Activated CD4-positive, alpha-beta T cell treated with anti-CD3 and anti-CD28 coated beads, Interleukin-2, amount 10 ng/mL, durations not matched to agents 7 days and 5 days (primary cell): Measurements from ENCODE around the gene ABCA4. TPM values are rescaled to one million over a fixed set of nuclear protein-coding genes. Genes with fewer than 3 reads are reported as not detected.

Experiments
- CTCF ChIA-PET: fragments of 350-600 bp; sonication (Branson Sonifier 250); formaldehyde crosslinking; loops from one replicate; lab custom pipeline; 2021; ENCODE audit warnings: antibody characterized with exemption; lab: Charles Lee
- POLR2A ChIA-PET: fragments of 350-600 bp; sonication (Branson Sonifier 250); formaldehyde crosslinking; loops from one replicate; lab custom pipeline; 2021; ENCODE audit warnings: antibody characterized with exemption; lab: Charles Lee
- DNase-seq: peaks from one replicate; pipeline ENCODE4 v3.0.0-alpha.2; 2020
- H3K27ac Mint-ChIP-seq: one replicate; pipeline ENCODE4 v1.8.0; 2021; ENCODE audit warnings: mild to moderate bottlenecking, moderate library complexity, mixed read lengths
- H3K27me3 Mint-ChIP-seq: one replicate; pipeline ENCODE4 v1.8.0; 2021; ENCODE audit warnings: mixed read lengths
- H3K36me3 Mint-ChIP-seq: one replicate; pipeline ENCODE4 v1.8.0; 2021; ENCODE audit warnings: low read depth, mixed read lengths
- H3K4me1 Mint-ChIP-seq: one replicate; pipeline ENCODE4 v1.8.0; 2021; ENCODE audit warnings: mixed read lengths
- H3K4me3 Mint-ChIP-seq: one replicate; pipeline ENCODE4 v1.8.0; 2021; ENCODE audit warnings: mild to moderate bottlenecking, moderate library complexity, mixed read lengths
- H3K9me3 Mint-ChIP-seq: one replicate; pipeline ENCODE4 v1.8.0; 2021; ENCODE audit warnings: mixed read lengths
- total RNA-seq, 2 experiments: library from RNA; stranded (reverse); gene quantifications; one replicate each; pipeline ENCODE4 v1.2.3, GENCODE V29; 2021

The ABCA4 gene
- total RNA-seq, 2 experiments from 2014 or later = not detected

DNA sequence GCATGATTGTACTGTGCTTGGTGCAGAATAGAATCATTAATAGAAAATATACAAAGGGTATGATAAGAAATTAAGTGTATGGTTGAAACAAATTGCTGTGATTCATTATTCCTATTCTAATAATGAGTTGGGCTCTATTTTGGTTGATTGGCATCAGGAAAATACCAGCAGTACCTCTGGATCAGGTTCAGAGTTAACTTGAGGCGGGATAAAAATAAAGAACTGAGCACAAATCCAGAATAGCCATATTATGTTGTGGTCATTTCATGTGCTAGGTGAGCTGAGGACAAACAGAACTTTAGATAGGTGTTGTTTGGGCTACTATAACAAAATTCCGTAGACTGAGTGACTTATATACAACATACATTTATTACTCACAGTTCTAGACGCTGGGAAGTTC is 151.1 kb downstream of the ABCA4 start:
- POLR2A ChIA-PET = no interaction called here
- no peak for DNase-seq
- H3K27ac Mint-ChIP-seq = no peak overlapping the region
- no peaks in the 10 kb centered on the region for H3K36me3 Mint-ChIP-seq
- H3K9me3 Mint-ChIP-seq = no peaks in the 10 kb centered on the region
- no peaks in the 10 kb centered on the region for H3K4me1 Mint-ChIP-seq
- H3K4me3 Mint-ChIP-seq = no peak overlapping the region
- no peaks in the 10 kb centered on the region for H3K27me3 Mint-ChIP-seq
- CTCF ChIA-PET = no interaction called here

DNA sequence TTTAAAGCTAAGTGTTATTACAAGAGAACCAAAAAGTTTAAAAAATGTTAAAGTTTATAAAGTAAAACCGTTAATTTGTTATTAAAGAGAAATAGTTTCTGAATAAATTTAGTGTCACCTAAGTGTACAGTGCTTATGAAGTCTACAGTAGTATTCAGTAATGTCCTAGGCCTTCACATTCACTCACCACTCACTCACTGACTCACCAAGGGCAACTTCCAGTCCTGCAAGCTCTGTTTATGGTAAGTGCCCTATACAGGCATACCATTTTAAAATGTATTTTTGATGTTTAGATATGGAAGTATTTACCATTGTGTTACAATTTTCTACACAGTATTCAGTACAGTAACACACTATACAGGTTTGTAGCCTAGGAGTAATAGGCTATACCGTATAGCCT is 151.6 kb downstream of the ABCA4 start:
- H3K36me3 Mint-ChIP-seq = no peaks in the 10 kb centered on the region
- CTCF ChIA-PET = no interaction called here
- DNase-seq = no peak
- no peaks in the 10 kb centered on the region for H3K9me3 Mint-ChIP-seq
- no peak overlapping the region for H3K4me3 Mint-ChIP-seq
- H3K27me3 Mint-ChIP-seq = no peaks in the 10 kb centered on the region
- H3K27ac Mint-ChIP-seq = no peak overlapping the region
- POLR2A ChIA-PET = no interaction called here
- no peaks in the 10 kb centered on the region for H3K4me1 Mint-ChIP-seq

GRCh38 chr1:93967306-93967705 is 153.6 kb downstream of the ABCA4 start:
- H3K27me3 Mint-ChIP-seq = no peaks in the 10 kb centered on the region
- no peak for DNase-seq
- no peaks in the 10 kb centered on the region for H3K4me1 Mint-ChIP-seq
- no peaks in the 10 kb centered on the region for H3K9me3 Mint-ChIP-seq
- H3K27ac Mint-ChIP-seq = no peak overlapping the region
- H3K36me3 Mint-ChIP-seq = no peaks in the 10 kb centered on the region
- H3K4me3 Mint-ChIP-seq = no peak overlapping the region
- ChIA-PET POLR2A (no interaction called here), CTCF (no interaction called here)

DNA sequence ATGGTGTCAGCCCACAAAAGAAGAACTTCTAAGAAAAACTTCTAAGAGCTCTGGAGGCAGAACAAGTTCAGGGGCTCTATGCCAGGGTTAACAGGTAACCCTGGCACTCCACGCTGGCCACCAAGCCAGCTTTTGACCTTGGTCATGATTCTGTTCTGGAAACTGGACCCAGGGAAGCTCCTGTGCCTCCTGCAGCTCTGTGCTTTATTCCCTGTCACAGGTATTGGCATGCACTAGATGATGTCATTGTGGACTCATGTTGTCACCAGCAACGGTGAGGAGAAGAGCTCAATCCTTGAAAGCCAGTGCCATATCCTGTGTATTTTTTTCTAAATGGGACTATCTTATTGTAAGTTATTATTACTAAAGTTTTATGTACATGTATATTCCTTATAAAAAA is 155.1 kb downstream of the ABCA4 start:
- Mint-ChIP-seq H3K36me3 (no peaks in the 10 kb centered on the region), H3K4me3 (no peak overlapping the region), H3K27me3 (no peaks in the 10 kb centered on the region), H3K9me3 (no peaks in the 10 kb centered on the region), H3K4me1 (no peaks in the 10 kb centered on the region), H3K27ac (no peak overlapping the region)
- ChIA-PET CTCF (interaction anchor here (0.6 kb wide), 1 partner anchor 16 kb away, joined by 3 read pairs; no protein-coding TSS in a partner anchor), POLR2A (no interaction called here)
- DNase-seq = no peak

- H3K36me3 Mint-ChIP-seq = no peaks in the 10 kb centered on the region
- no peaks in the 10 kb centered on the region for H3K9me3 Mint-ChIP-seq
- H3K27ac Mint-ChIP-seq = no peak overlapping the region
- H3K4me3 Mint-ChIP-seq = no peak overlapping the region
- H3K4me1 Mint-ChIP-seq = no peaks in the 10 kb centered on the region
- H3K27me3 Mint-ChIP-seq = no peaks in the 10 kb centered on the region
- POLR2A ChIA-PET = no interaction called here
- CTCF ChIA-PET = interaction anchor here (0.6 kb wide), 1 partner anchor 16 kb away, joined by 3 read pairs; no protein-coding TSS in a partner anchor
- DNase-seq = no peak
Observed at GRCh38 chr1:93965256-93965655, 155.7 kb downstream of the ABCA4 start.

- POLR2A ChIA-PET = no interaction called here
- CTCF ChIA-PET = no interaction called here
- Mint-ChIP-seq H3K27ac (no peak overlapping the region), H3K9me3 (no peaks in the 10 kb centered on the region), H3K4me1 (no peaks in the 10 kb centered on the region), H3K27me3 (no peaks in the 10 kb centered on the region), H3K4me3 (no peak overlapping the region), H3K36me3 (no peaks in the 10 kb centered on the region)
- no peak for DNase-seq
Observed at GRCh38 chr1:93964777-93965200, 156.2 kb downstream of the ABCA4 start.

GRCh38 chr1:93964096-93964776 is 156.7 kb downstream of the ABCA4 start:
- Mint-ChIP-seq H3K9me3 (no peaks in the 10 kb centered on the region), H3K27me3 (peaks cover 3% of the 10 kb centered on the region), H3K36me3 (no peaks in the 10 kb centered on the region), H3K27ac (no peak overlapping the region), H3K4me3 (no peak overlapping the region), H3K4me1 (no peaks in the 10 kb centered on the region)
- CTCF ChIA-PET = no interaction called here
- POLR2A ChIA-PET = no interaction called here
- DNase-seq = no peak

DNA sequence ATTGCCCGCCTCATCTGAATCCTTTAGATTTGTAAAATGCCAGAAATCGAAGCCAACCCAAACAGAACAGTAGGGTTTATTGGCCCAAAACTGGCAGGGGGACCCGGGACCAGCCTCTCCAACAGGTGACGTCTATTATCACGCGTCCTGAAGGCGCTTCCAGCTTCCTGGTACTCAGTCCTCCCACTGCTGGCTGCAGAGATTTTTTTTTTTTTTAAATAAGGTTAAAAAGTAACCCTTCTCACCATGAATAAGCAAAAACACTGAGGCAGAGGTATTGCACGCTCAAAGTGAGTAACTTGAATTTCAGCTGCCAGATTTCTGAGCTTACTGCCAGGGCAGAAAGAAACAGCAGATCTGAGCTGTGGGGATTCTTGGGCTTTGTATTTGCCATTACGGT is 157.4 kb downstream of the ABCA4 start:
- DNase-seq = no peak
- CTCF ChIA-PET = no interaction called here
- H3K27me3 Mint-ChIP-seq = peaks cover 3% of the 10 kb centered on the region
- no peaks in the 10 kb centered on the region for H3K4me1 Mint-ChIP-seq
- POLR2A ChIA-PET = no interaction called here
- H3K27ac Mint-ChIP-seq = no peak overlapping the region
- H3K4me3 Mint-ChIP-seq = no peak overlapping the region
- no peaks in the 10 kb centered on the region for H3K9me3 Mint-ChIP-seq
- H3K36me3 Mint-ChIP-seq = no peaks in the 10 kb centered on the region

GRCh38 chr1:93961906-93962305 is 159.0 kb downstream of the ABCA4 start:
- no peaks in the 10 kb centered on the region for H3K36me3 Mint-ChIP-seq
- H3K27ac Mint-ChIP-seq = no peak overlapping the region
- H3K27me3 Mint-ChIP-seq = peaks cover 7% of the 10 kb centered on the region
- ChIA-PET CTCF (no interaction called here), POLR2A (no interaction called here)
- peaks cover 2% of the 10 kb centered on the region for H3K9me3 Mint-ChIP-seq
- H3K4me3 Mint-ChIP-seq = no peak overlapping the region
- DNase-seq = no peak
- no peaks in the 10 kb centered on the region for H3K4me1 Mint-ChIP-seq

DNA sequence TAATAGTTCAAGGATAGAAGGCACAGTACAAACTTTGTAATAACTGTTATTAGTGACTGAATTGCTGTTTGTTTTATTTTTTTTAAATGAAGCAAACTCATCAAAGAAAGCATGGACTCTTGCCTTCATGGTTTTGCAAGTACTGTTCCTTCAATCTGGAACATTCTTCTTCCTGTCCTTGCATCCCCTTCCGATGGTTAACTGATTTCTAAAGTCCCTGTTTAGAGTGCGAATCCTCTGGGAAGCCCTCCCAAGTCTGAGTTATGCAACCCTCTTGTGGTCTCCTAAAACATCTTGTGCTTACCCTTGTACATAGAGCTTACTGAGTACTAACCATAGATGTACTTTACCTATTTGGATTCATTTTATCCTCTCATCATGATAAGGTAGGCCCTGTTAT is 159.5 kb downstream of the ABCA4 start:
- Mint-ChIP-seq H3K27ac (no peak overlapping the region), H3K36me3 (no peaks in the 10 kb centered on the region), H3K9me3 (peaks cover 5% of the 10 kb centered on the region), H3K4me1 (no peaks in the 10 kb centered on the region), H3K27me3 (peaks cover 7% of the 10 kb centered on the region), H3K4me3 (no peak overlapping the region)
- no peak for DNase-seq
- POLR2A ChIA-PET = no interaction called here
- CTCF ChIA-PET = no interaction called here

DNA sequence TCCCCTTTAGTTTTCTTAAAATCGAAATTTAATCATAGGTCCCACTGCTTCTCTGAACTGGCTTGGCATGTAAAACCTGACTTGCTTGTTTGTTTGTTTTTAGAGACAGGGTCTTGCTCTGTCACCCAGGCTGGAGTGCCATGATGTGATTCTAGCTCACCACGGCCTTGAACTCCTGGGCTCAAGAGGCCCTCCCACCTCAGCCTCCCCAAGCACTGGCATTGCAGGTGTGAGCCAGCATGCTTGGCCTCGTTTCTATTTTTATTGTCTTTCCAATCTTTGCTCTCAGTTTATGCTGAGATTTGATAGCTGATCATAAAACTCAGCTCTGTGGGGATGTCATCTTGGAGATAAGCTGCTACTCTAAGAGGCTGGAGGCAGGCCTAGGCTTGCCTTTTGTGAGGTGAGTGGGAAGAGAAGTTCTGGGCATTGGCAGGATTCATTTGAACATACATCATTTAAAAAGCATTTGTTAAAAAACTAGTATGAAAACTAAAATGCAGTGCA is 160.3 kb downstream of the ABCA4 start:
- ChIA-PET POLR2A (no interaction called here), CTCF (no interaction called here)
- no peak overlapping the region for H3K27ac Mint-ChIP-seq
- H3K4me1 Mint-ChIP-seq = no peaks in the 10 kb centered on the region
- no peaks in the 10 kb centered on the region for H3K36me3 Mint-ChIP-seq
- DNase-seq = no peak
- H3K9me3 Mint-ChIP-seq = peaks cover 11% of the 10 kb centered on the region
- H3K27me3 Mint-ChIP-seq = peaks cover 7% of the 10 kb centered on the region
- H3K4me3 Mint-ChIP-seq = no peak overlapping the region

GRCh38 chr1:93959413-93959812 is 161.5 kb downstream of the ABCA4 start:
- Mint-ChIP-seq H3K4me1 (no peaks in the 10 kb centered on the region), H3K9me3 (peaks cover 18% of the 10 kb centered on the region), H3K36me3 (no peaks in the 10 kb centered on the region), H3K4me3 (no peak overlapping the region), H3K27me3 (peaks cover 7% of the 10 kb centered on the region), H3K27ac (no peak overlapping the region)
- ChIA-PET CTCF (interaction anchor here (1.3 kb wide), 1 partner anchor 9 kb away, joined by 4 read pairs; no protein-coding TSS in a partner anchor), POLR2A (no interaction called here)
- DNase-seq = no peak

- Mint-ChIP-seq H3K9me3 (peaks cover 18% of the 10 kb centered on the region), H3K27ac (no peak overlapping the region), H3K36me3 (no peaks in the 10 kb centered on the region), H3K27me3 (peaks cover 7% of the 10 kb centered on the region), H3K4me3 (no peak overlapping the region), H3K4me1 (no peaks in the 10 kb centered on the region)
- CTCF ChIA-PET = interaction anchor here (0.6 to 1.3 kb wide), 3 partner anchors 10 to 869 kb away, joined by 3 to 4 read pairs (median 4); no protein-coding TSS in a partner anchor
- DNase-seq = no peak
- POLR2A ChIA-PET = no interaction called here
Observed at GRCh38 chr1:93958726-93959100, 162.2 kb downstream of the ABCA4 start.
